Measurements from ENCODE around the gene RRAD. TPM values are rescaled to one million over a fixed set of nuclear protein-coding genes. Genes with fewer than 3 reads are reported as not detected.

RRAD gene
- total RNA-seq, 1 donor from 2014 or later = 32.9 TPM

DNA sequence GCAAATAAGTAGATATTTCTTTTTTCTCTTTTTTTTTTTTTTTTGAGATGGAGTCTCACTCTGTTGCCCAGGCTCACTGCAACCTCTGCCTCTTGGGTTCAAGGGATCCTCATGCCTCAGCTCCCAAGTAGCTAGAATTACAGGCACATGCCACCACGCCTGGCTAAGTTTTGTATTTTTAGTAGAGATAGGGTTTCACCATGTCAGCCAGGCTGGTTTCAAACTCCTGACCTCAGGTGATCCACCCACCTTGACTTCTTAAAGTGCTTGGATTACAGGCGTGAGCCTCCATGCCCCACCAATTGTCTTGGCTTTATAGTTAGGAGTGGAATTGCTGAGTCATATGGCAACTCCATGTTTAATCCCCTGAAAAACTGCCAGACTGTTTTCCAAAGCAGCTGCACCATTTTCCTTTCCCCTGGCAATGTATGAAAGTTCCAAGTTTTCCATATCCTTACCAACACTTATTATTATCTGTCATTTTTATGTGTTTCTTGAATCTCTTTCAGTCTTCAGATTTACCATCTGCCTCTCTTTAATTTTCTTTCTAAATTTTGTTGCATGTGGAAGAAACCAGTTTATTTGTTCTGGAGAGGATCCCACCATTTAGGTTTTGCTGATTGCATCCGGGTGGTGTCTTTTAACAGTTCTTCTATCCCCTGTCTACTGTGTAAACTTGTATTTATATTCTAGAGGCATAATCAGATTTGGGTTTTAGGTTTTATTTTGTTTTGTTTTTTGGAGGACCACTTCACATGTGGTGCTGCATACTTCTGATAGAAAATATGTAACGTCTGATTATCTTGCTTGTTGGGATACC lies 25.8 kb upstream of the RRAD start:
- Histone ChIP-seq H3K27me3 (ENCODE audit: control insufficient read depth, insufficient read depth, low read length) (peaks cover 17% of the 10 kb centered on the region), H3K4me3 (ENCODE audit: low read depth, low read length) (no peak overlapping the region), H3K36me3 (ENCODE audit: control insufficient read depth, insufficient read depth, low read length) (no peaks in the 10 kb centered on the region)
- DNase-seq (ENCODE audit: low read depth) = no peak
- TF ChIP-seq, protein P1, sequence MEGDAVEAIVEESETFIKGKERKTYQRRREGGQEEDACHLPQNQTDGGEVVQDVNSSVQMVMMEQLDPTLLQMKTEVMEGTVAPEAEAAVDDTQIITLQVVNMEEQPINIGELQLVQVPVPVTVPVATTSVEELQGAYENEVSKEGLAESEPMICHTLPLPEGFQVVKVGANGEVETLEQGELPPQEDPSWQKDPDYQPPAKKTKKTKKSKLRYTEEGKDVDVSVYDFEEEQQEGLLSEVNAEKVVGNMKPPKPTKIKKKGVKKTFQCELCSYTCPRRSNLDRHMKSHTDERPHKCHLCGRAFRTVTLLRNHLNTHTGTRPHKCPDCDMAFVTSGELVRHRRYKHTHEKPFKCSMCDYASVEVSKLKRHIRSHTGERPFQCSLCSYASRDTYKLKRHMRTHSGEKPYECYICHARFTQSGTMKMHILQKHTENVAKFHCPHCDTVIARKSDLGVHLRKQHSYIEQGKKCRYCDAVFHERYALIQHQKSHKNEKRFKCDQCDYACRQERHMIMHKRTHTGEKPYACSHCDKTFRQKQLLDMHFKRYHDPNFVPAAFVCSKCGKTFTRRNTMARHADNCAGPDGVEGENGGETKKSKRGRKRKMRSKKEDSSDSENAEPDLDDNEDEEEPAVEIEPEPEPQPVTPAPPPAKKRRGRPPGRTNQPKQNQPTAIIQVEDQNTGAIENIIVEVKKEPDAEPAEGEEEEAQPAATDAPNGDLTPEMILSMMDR (IDR thresholded peaks at IDR 0.05; ENCODE audit: insufficient read depth, low read length, poor library complexity, severe bottlenecking) = no peak

DNA sequence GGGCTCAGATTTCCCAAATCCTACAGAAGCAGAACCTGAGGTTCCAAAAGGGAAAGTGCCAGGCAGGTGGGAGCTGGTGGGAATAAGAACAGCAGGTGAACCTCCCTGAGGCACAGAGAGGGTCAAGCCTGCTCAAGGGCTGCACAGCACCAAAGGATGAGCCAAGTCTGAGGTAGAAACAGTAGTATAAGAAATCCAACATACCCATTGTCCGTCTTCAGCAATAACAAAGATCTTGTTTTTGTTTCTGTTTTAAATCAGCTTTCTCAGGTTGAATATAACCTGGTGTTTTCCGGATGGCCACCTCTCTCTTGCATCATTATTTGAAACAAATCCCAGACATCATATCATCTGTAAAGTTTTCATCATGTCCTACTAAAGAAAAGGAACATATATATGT lies 25.1 kb upstream of the RRAD start:
- Histone ChIP-seq H3K36me3 (ENCODE audit: control insufficient read depth, insufficient read depth, low read length) (no peaks in the 10 kb centered on the region), H3K4me3 (ENCODE audit: low read depth, low read length) (no peak overlapping the region), H3K27me3 (ENCODE audit: control insufficient read depth, insufficient read depth, low read length) (peaks cover 17% of the 10 kb centered on the region)
- DNase-seq (ENCODE audit: low read depth) = no peak
- TF ChIP-seq, protein P1 (IDR thresholded peaks at IDR 0.05; ENCODE audit: insufficient read depth, low read length, poor library complexity, severe bottlenecking) = no peak

DNA sequence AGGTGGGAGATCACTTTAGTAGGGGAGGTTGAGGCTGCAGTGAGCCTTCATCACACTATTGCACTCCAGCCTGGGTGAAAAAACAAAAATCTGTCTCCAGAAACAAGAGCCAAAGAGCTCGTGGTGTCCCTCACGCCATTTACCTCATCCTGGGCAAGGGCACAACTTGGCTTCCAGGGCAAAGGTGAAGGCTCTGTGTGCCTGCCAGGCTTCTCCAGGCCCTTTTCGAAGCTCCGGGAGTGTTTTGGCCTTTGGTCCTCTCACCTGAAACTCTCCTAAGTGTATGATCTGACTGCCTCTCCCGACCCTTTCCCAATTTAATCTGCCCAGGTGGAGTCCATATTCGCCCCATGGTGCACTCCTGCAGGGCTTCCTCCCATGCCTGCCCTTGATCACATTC lies 24.1 kb upstream of the RRAD start:
- H3K36me3 ChIP-seq (ENCODE audit: control insufficient read depth, insufficient read depth, low read length) = no peaks in the 10 kb centered on the region
- DNase-seq (ENCODE audit: low read depth) = no peak

DNA sequence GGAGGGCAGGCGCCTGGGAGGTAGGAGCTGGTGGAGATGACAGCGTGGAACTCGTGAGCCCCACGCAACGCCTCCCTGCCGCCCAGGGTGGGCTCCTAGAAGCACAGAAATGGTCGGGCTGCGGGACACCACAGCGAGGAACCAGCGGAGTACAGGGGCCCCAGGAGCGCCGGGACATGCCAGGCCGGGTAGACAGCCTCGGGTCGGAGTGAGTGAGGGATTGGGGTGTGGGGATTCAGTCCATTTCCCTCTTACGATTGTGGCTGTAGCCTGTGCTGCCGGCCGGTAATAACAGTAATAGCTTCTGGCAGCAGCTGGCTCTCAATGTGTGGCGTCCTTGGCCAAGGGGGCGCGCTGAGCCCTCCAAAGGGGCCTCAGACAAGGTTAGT lies 23.5 kb upstream of the RRAD start:
- peaks cover 17% of the 10 kb centered on the region for H3K27me3 ChIP-seq (ENCODE audit: control insufficient read depth, insufficient read depth, low read length)
- DNase-seq (ENCODE audit: low read depth) = no peak
- H3K4me3 ChIP-seq (ENCODE audit: low read depth, low read length) = no peak overlapping the region
- H3K36me3 ChIP-seq (ENCODE audit: control insufficient read depth, insufficient read depth, low read length) = no peaks in the 10 kb centered on the region
- TF ChIP-seq, protein P1 (IDR thresholded peaks at IDR 0.05; ENCODE audit: insufficient read depth, low read length, poor library complexity, severe bottlenecking) = no peak

More for the DNA sequence above, 24.1 kb upstream of the RRAD start:
- TF ChIP-seq, protein P1 (IDR thresholded peaks at IDR 0.05; ENCODE audit: insufficient read depth, low read length, poor library complexity, severe bottlenecking) = no peak
- Histone ChIP-seq H3K27me3 (ENCODE audit: control insufficient read depth, insufficient read depth, low read length) (peaks cover 17% of the 10 kb centered on the region), H3K4me3 (ENCODE audit: low read depth, low read length) (no peak overlapping the region)

DNA sequence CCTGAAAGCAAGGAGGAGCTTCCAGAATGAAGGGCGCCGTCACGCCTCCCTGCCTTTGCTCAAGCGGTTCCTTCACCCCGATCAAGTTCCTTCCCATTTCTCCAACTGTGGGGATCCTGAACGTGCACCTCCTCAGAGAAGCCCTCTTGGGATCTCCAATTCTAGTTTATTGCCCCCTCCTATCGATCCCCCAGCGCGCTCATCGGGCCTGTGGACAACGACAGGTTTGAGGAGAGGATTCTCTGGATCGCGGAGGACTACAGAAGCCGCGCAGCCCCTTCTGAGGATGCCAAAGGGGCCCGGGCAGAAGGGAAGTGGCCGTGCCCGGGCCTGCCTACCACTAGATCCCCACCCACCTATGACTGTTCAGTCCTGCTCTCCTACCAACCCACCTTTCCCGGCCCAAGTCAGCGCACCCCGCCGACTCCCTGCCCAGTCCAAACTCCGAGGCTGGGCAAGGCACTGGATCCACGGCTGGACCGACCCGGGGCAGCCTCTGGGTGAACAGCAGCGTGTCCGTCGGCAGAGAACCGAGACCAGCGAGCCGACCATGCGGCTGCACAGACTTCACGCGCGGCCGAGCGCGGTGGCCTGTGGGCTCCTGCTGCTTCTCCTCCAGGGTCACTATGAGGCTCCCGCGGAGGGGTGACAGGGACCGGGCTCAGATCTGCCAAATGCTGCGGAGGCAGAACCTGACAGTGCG lies 22.9 kb upstream of the RRAD start:
- peaks cover 17% of the 10 kb centered on the region for H3K27me3 ChIP-seq (ENCODE audit: control insufficient read depth, insufficient read depth, low read length)
- H3K4me3 ChIP-seq (ENCODE audit: low read depth, low read length) = peak overlapping the region; percentile 15
- H3K36me3 ChIP-seq (ENCODE audit: control insufficient read depth, insufficient read depth, low read length) = no peaks in the 10 kb centered on the region
- TF ChIP-seq, protein P1 (IDR thresholded peaks at IDR 0.05; ENCODE audit: insufficient read depth, low read length, poor library complexity, severe bottlenecking) = no peak
- no peak for DNase-seq (ENCODE audit: low read depth)

Measured in kidney epithelial cell (primary cell).